ENCODE measurements around the gene CTNNA3.
"Not testable (repeated sequence)": the region's sequence is repeated elsewhere in the genome, so short reads cannot be mapped to it uniquely, and the experiment has no call there.

Gene CTNNA3

GRCh38 chr10:67506083-67506756 is 189.8 kb downstream of the CTNNA3 start:
- no peak for DNase-seq (ENCODE audit: low spot score)

DNA sequence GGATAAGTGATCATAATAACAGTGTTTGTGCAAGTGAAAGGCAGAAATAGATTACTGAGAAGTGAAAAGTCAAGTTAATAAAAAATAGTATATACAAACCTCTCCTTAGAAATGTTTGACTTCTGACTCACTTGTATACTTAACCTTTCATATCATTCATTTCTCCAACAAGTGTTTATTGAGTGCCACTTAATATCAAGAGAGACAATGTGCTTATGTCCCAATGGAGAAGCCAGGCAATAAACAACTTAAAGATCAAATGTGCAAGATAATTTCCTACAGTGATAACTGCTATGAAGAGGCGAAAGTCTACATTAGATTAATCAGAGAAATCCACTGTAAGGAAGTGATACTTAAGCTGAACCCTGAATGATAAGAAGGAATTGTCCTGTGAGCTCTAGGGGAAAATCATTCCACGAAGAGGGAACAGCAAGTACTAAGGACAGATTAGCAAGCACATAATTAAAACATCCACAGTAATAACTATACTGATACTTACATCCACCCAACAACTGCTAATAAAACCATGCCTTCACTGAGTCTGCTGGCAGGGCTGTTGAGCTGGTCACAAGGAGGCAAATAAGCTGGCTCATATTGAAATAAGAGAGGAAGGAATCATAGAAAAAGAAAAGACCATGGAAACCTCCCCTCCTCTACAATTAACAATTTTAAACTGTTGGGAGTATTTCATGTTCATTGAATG is 203.5 kb downstream of the CTNNA3 start:
- DNase-seq (ENCODE audit: low spot score) = no peak

GRCh38 chr10:67487906-67488619 is 207.9 kb downstream of the CTNNA3 start:
- no peak for DNase-seq (ENCODE audit: low spot score)

DNA sequence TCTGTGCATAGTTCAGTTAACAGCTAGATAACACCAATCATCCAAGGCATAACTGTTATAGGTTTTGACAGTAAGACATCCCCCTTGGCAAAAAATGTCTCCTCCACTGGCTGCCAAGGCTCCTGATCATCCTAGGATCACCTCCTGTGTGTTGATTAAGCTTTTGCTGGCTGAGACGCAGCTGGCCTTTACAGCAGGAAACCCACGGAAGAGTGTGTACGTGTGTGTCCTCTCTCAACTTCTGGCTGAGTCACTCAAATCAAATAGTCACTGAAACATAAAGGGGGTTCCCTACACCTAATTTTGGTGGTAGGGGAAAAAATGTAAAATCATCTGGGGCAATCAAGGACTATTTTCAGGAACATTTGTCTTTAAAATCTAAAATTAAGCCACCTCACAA is 208.8 kb downstream of the CTNNA3 start:
- DNase-seq (ENCODE audit: low spot score) = no peak

DNA sequence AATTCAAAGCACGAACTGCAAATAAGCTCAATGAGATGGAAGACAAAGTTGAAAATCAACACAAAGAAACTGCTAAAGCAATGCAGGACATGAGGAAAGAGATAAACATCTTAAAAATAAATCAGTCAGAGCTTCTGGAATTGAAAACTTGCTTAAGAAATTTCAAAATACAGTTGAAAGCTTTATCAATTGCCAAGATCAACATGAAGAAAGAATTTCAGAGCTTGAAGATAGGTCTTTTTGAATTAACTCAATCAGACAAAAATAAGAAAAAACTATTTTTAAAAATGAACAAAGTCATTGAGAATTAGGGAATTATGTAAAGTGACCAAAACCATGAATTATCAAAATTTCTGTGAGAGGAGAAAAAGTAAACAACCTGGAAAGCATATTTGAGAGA is 218.1 kb downstream of the CTNNA3 start:
- DNase-seq (ENCODE audit: low spot score) = no peak

GRCh38 chr10:67476201-67476600 is 219.8 kb downstream of the CTNNA3 start:
- DNase-seq (ENCODE audit: low spot score) = no peak

GRCh38 chr10:67473850-67474633 is 222.0 kb downstream of the CTNNA3 start:
- DNase-seq (ENCODE audit: low spot score) = no peak

DNA sequence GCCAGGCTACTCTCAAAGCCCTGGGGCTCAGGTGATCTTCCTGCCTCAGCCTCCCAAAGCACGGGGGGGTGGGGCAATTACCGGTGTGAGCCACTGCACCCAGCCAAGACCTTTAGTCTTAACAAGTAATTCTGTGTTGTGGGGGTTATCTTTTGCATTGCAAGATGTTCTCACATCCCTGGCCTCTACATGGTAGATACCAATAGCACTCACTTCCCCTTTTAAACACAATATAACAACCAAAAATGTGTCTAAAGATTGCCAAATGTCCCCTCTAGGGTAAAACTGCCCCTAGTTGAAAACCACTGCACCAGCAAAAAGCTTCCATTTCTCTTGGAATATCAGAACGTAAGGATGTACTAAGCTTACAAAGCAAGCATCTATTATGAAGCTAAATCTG is 225.0 kb downstream of the CTNNA3 start:
- DNase-seq (ENCODE audit: low spot score) = no peak

DNA sequence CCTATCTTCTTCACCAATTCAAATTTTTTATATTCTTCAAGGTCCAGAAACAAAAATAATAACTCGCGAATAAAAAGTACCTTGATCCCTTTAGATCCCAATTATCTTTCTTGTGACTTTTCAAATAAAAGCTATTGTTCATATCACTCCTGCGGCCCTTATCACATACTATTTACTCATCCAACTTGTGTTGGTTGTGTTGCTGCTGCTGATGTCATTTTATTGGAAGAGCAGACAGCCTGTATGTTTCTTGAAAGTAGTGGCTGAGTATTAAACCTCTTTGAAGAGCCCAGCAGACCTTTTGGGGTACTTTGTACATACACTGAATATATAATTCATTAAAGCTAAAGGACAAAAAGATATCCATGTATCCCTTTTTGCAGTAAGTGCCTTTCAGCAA is 231.7 kb downstream of the CTNNA3 start:
- no peak for DNase-seq (ENCODE audit: low spot score)

DNA sequence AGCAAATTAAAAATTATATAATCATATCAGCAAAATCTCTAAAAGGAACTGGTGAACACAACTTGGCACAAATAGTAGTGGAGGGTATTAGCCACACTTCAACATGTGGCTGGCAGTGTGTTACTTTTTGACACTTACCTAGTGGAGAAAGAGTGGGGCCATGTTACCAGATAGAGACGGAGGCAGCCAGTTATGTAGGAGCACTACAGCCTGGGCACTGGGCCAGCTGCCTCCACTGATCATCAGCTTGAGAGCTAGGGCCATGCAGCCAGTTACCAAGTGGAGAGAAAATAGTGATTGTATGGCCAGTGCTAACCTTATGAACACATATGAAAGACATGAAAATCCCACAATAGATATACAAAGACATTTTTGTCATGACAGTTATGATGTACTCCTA is 243.1 kb downstream of the CTNNA3 start:
- DNase-seq (ENCODE audit: low spot score) = no peak

- peak; percentile 16 for DNase-seq (ENCODE audit: low spot score)
Measured at GRCh38 chr10:67438605-67439304, 257.2 kb downstream of the CTNNA3 start.

DNA sequence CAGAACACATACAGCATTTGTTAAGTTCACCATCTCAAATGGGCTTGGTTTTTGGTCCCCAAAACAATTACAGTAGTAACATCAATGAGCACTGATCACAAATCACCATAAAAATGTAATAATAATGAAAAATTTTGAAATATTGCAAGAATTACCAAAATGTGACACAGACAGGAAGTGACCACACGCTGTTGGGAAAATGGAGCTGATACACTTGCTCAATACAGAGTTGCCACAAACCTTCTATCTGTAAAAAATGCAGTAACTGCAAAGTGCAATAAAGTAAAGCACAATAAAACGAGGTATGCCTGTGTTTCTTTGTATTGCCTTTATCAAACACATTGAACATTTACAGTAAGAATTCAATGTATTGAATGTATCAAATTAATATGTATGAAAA is 262.7 kb downstream of the CTNNA3 start:
- no peak for DNase-seq (ENCODE audit: low spot score)

DNA sequence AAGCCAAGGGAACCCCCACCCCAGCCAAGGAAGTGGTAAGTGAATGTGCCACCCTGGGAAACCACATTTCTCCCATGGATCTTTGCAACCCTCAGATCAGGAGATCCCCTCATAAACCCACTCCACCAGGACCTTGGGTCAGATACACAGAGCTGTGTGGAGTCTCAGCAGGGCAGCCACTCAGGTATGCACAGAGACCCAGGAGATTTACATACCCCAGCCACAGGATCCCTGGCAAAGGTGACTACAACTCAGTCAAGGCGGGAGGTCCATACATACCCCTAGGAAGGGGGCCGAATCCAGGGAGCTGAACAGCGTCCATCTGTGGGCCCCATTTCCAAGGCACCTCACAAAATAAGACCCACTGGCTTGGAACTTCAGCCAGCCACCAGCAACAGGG is 293.4 kb downstream of the CTNNA3 start:
- DNase-seq (ENCODE audit: low spot score) = no peak

- no peak for DNase-seq (ENCODE audit: low spot score)
Measured at GRCh38 chr10:67401711-67402110, 294.3 kb downstream of the CTNNA3 start.

DNA sequence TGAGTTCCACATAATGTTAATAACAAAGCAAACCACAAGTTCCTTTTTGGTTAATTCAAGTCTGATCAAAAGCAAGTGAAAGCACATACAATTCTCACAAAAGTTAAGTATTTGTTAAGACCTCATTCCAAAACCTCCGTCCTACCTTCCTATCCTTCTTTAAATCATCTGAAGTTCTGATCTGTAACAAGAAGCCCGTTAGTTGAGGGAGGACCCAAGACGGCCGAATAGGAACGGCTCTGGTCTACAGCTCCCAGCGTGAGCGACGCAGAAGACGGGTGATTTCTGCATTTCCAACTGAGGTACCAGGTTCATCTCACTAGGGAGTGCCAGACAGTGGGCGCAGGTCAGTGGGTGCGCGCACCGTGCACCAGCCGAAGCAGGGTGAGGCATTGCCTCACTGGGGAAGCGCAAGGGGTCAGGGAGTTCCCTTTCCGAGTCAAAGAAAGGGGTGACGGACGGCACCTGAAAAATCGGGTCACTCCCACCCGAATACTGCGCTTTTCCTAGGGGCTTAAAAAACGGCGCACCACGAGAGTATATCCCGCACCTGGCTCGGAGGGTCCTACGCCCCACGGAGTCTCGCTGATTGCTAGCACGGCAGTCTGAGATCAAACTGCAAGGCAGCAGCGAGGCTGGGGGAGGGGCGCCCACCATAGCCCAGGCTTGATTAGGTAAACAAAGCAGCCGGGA is 309.0 kb downstream of the CTNNA3 start:
- DNase-seq (ENCODE audit: low spot score) = not testable (repeated sequence)

DNA sequence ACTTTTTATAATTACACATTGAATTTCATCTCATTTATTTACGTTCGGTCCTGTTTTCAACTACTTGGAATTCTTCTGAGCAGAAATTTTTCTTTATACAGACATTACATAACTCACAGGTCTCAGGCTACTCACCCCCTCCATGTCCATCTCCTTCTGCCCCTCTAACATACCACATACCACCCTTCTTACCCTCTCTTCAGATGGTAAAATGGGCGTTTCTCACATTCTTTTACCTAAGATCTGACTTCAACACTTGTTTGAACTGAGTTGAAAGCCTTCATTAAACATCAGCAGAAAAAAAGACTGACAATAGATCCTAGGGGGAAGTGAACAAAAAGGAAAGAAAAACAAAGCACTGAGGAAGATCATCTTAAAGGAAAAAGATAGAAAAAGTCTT is 309.7 kb downstream of the CTNNA3 start:
- DNase-seq (ENCODE audit: low spot score) = no peak

DNA sequence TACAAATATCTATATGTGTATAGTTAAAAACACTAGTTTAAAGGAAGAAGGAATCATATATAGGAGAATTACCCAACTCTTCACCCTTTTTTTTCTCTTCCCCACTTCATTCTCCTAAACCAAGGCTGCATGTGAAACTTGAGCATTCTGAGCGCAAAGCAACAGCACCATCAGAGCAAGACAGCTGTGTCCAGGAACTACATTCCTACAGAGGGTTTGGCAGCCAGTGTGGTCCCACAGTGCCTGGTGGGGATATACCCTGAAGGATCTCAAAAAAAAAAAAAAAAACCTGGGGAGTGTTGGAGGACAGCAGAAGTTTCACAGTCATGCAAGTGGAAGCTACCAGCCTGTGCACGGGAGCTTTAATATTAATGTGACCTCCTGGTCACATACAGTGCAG is 310.4 kb downstream of the CTNNA3 start:
- DNase-seq (ENCODE audit: low spot score) = no peak

- peak; percentile 17 for DNase-seq (ENCODE audit: low spot score)
Measured at GRCh38 chr10:67385089-67385488, 310.9 kb downstream of the CTNNA3 start.

DNA sequence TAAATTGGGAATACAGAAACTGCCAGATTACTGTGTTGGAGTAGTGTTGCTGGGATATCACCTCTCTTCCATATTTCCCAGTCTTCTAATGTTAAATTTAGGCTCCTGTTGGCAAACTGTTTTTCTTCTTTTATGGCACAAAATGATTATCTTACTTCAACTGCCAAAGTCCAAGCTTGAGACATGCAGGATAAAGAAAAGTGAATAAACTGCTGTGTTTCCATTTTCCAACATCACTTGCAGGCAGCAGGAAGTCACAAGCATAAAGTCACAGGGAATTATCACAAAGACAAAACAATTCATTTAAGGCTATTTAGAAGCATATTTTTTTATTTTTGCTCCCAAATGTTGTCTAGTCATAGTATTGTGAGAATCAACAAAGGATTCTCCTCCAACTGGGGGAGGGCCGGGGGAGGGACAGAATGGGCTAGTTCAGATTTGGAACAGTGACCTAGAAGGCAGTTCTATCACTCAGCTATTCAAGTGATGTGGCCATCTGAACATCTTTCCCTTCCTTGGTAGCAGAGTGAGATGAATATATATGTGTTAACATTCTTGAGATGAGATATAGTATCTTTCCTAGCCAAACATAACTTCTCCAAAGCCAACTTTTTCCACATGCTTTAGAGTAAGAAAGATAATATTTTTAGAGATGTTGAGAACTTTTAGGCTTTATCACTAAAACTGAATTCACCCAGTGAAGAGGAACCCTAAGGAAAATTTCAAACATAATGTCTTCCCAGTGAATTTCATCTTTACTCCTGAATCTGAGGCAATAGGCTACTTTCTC is 364.7 kb downstream of the CTNNA3 start:
- DNase-seq (ENCODE audit: low spot score) = no peak
